ENCODE results near the gene SIVA1.

DNA sequence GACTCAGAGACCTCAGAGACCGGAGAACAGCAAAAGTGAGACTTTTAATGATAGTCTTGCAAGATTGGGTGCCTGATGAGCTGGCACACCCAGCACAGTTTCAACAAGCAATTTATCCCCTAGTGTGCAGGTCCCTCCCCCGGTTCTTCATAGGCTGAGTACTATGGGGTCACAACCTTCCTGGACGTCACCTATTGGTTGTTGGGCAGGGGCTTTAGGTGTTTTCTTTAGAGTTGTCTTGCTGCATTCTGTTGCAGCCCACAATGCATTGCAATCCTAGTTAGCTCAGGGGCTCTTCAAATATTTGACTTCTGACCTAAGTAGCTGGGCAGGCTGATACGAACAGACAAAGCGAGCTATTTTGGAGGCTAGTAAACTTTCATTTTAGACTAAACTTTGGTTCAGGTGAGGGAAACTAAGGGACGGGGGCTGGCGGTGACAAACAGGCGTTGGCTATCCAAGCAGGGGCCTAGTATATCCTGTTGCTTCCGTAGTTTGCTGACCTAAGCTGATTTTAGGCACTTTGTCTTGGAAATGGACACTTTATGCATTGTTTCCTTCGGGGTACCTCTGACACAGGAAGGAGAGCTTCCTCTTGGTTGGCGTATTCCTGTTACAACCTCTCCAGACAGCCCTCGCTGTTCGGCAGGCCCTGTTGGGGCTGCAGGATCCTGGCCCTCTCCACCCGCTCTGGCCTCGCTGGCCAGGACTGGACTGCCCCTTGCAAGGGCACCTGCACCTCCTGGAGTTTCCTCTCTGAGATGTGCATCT lies 14.1 kb downstream of the SIVA1 start:
- TF ChIP-seq CTCF (IDR thresholded peaks at IDR 0.05) (no peak), EZH2phosphoT487 (IDR thresholded peaks at IDR 0.05; ENCODE audit: borderline replicate concordance, low read depth) (no peak), PBX3 (IDR thresholded peaks at IDR 0.05) (no peak), JUND (IDR thresholded peaks at IDR 0.05) (no peak), SIN3A (IDR thresholded peaks at IDR 0.05; ENCODE audit: borderline replicate concordance, low read depth, low read length) (no peak), EP300 (IDR thresholded peaks at IDR 0.05; ENCODE audit: borderline replicate concordance in 1 of 2, low read depth in 1 of 2, low read length in 1 of 2) (no peak), IRF3 (IDR thresholded peaks at IDR 0.05; ENCODE audit: low read depth, low read length) (no peak)
- TF ChIP-seq, protein P1, sequence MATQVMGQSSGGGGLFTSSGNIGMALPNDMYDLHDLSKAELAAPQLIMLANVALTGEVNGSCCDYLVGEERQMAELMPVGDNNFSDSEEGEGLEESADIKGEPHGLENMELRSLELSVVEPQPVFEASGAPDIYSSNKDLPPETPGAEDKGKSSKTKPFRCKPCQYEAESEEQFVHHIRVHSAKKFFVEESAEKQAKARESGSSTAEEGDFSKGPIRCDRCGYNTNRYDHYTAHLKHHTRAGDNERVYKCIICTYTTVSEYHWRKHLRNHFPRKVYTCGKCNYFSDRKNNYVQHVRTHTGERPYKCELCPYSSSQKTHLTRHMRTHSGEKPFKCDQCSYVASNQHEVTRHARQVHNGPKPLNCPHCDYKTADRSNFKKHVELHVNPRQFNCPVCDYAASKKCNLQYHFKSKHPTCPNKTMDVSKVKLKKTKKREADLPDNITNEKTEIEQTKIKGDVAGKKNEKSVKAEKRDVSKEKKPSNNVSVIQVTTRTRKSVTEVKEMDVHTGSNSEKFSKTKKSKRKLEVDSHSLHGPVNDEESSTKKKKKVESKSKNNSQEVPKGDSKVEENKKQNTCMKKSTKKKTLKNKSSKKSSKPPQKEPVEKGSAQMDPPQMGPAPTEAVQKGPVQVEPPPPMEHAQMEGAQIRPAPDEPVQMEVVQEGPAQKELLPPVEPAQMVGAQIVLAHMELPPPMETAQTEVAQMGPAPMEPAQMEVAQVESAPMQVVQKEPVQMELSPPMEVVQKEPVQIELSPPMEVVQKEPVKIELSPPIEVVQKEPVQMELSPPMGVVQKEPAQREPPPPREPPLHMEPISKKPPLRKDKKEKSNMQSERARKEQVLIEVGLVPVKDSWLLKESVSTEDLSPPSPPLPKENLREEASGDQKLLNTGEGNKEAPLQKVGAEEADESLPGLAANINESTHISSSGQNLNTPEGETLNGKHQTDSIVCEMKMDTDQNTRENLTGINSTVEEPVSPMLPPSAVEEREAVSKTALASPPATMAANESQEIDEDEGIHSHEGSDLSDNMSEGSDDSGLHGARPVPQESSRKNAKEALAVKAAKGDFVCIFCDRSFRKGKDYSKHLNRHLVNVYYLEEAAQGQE (IDR thresholded peaks at IDR 0.05; ENCODE audit: low read depth, low read length), result no peak
- TF ChIP-seq, protein P2, sequence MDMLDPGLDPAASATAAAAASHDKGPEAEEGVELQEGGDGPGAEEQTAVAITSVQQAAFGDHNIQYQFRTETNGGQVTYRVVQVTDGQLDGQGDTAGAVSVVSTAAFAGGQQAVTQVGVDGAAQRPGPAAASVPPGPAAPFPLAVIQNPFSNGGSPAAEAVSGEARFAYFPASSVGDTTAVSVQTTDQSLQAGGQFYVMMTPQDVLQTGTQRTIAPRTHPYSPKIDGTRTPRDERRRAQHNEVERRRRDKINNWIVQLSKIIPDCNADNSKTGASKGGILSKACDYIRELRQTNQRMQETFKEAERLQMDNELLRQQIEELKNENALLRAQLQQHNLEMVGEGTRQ (IDR thresholded peaks at IDR 0.05; ENCODE audit: borderline replicate concordance, low read depth, low read length), result no peak
